GM20000 (cell line): ENCODE results near the gene BDH2.

Experiments used
- DNase-seq: peaks from one replicate; pipeline ENCODE4 v3.0.0; 2012; ENCODE audit warnings: low spot score
- CTCF ChIP-seq: IDR thresholded peaks from 2 replicates; pipeline ENCODE4 v1.5.1; 2012; ENCODE audit warnings: mild to moderate bottlenecking, control low read depth; ENCODE audit errors: extremely low read depth, missing control alignments

BDH2 gene

GRCh38 chr4:103073792-103074438 lies 25.7 kb downstream of the BDH2 start:
- DNase-seq, result no peak
- no peak for TF ChIP-seq CTCF

GRCh38 chr4:103067841-103068547 lies 31.6 kb downstream of the BDH2 start:
- no peak for TF ChIP-seq CTCF
- DNase-seq, result no peak

GRCh38 chr4:103060453-103061148 lies 39.0 kb downstream of the BDH2 start:
- no peak for TF ChIP-seq CTCF
- DNase-seq, result no peak

- no peak for DNase-seq
Measured at GRCh38 chr4:103054030-103054429, 45.6 kb downstream of the BDH2 start.

GRCh38 chr4:103052779-103053178 lies 46.9 kb downstream of the BDH2 start:
- DNase-seq, result no peak
- no peak for TF ChIP-seq CTCF

More at GRCh38 chr4:103054030-103054429, 45.6 kb downstream of the BDH2 start:
- TF ChIP-seq CTCF, result no peak

GRCh38 chr4:103052145-103052544 lies 47.5 kb downstream of the BDH2 start:
- TF ChIP-seq CTCF, result no peak
- no peak for DNase-seq
